H9 (cell line): ENCODE measurements around the gene RBM12. TPM values are rescaled to one million over a fixed set of nuclear protein-coding genes. Genes with fewer than 3 reads are reported as not detected.

Experiments used
- DNase-seq: peaks from one replicate; pipeline ENCODE4 v3.0.0-alpha.2; 2017
- H2AFZ ChIP-seq: one replicate; pipeline ENCODE4 v1.6.1; 2013; ENCODE audit warnings: mild to moderate bottlenecking, low read length, control low read depth, moderate library complexity
- H2AK5ac ChIP-seq: 2 replicates; pipeline ENCODE4 v1.6.1; 2013; ENCODE audit warnings: low read length, control low read depth, mixed read lengths; ENCODE audit not compliant: insufficient read length
- H2BK120ac ChIP-seq: one replicate; pipeline ENCODE4 v1.6.1; 2013; ENCODE audit warnings: low read depth, mild to moderate bottlenecking, low read length, control low read depth, inconsistent platforms; ENCODE audit not compliant: poor library complexity, severe bottlenecking
- H2BK12ac ChIP-seq: 2 replicates; pipeline ENCODE4 v1.6.1; 2013; ENCODE audit warnings: low read length, control low read depth, mixed read lengths, low read depth; ENCODE audit not compliant: insufficient read length
- H2BK15ac ChIP-seq: 2 replicates; pipeline ENCODE4 v1.6.1; 2013; ENCODE audit warnings: low read depth, low read length, control low read depth
- H2BK20ac ChIP-seq: one replicate; pipeline ENCODE4 v1.6.1; 2013; ENCODE audit warnings: low read depth, mild to moderate bottlenecking, low read length, control low read depth, inconsistent platforms; ENCODE audit not compliant: poor library complexity, severe bottlenecking
- H2BK5ac ChIP-seq: 2 replicates; pipeline ENCODE4 v1.6.1; 2013; ENCODE audit warnings: low read length, control low read depth, mixed read lengths; ENCODE audit not compliant: insufficient read length
- H3K14ac ChIP-seq: 2 replicates; pipeline ENCODE4 v1.6.1; 2013; ENCODE audit warnings: low read length, control low read depth; ENCODE audit not compliant: insufficient read depth
- H3K18ac ChIP-seq: 2 replicates; pipeline ENCODE4 v1.6.1; 2013; ENCODE audit warnings: low read depth, mild to moderate bottlenecking, mixed read lengths, low read length, control low read depth; ENCODE audit not compliant: insufficient read length
- H3K23ac ChIP-seq: 2 replicates; pipeline ENCODE4 v1.6.1; 2013; ENCODE audit warnings: low read length, control low read depth, mixed read lengths, low read depth; ENCODE audit not compliant: insufficient read length
- H3K23me2 ChIP-seq: 2 replicates; pipeline ENCODE4 v1.6.1; 2013; ENCODE audit warnings: low read depth, mild to moderate bottlenecking, mixed read lengths, low read length, control low read depth; ENCODE audit not compliant: insufficient read length, poor library complexity, severe bottlenecking
- H3K27ac ChIP-seq: 2 replicates; pipeline ENCODE4 v1.5.1; 2013; ENCODE audit warnings: low read length, control low read depth, mixed read lengths, low read depth; ENCODE audit not compliant: insufficient read length
- H3K27me3 ChIP-seq: 2 replicates; pipeline ENCODE4 v1.6.1; 2013; ENCODE audit warnings: low read length, control low read depth, inconsistent platforms; ENCODE audit not compliant: insufficient read depth
- H3K4ac ChIP-seq: 2 replicates; pipeline ENCODE4 v1.6.1; 2013; ENCODE audit warnings: low read depth, mild to moderate bottlenecking, control low read depth, inconsistent platforms, low read length, moderate library complexity
- H3K4me1 ChIP-seq: 2 replicates; pipeline ENCODE4 v1.6.1; 2013; ENCODE audit warnings: low read length, control low read depth, inconsistent platforms; ENCODE audit not compliant: insufficient read depth
- H3K4me2 ChIP-seq: 2 replicates; pipeline ENCODE4 v1.6.1; 2013; ENCODE audit warnings: low read length, control low read depth, mixed read lengths; ENCODE audit not compliant: insufficient read length, insufficient read depth
- H3K56ac ChIP-seq: 2 replicates; pipeline ENCODE4 v1.6.1; 2013; ENCODE audit warnings: low read depth, mild to moderate bottlenecking, mixed read lengths, low read length, control low read depth; ENCODE audit not compliant: insufficient read length
- H3K79me1 ChIP-seq: 2 replicates; pipeline ENCODE4 v1.6.1; 2013; ENCODE audit warnings: low read depth, mild to moderate bottlenecking, moderate library complexity, low read length, control low read depth, inconsistent platforms; ENCODE audit not compliant: insufficient read depth, poor library complexity, severe bottlenecking
- H3K79me2 ChIP-seq: 2 replicates; pipeline ENCODE4 v1.6.1; 2013; ENCODE audit warnings: low read length, control low read depth, inconsistent platforms; ENCODE audit not compliant: insufficient read depth
- H3K9ac ChIP-seq: 2 replicates; pipeline ENCODE4 v1.6.1; 2013; ENCODE audit warnings: low read length, control low read depth, mixed read lengths; ENCODE audit not compliant: insufficient read length; ENCODE audit errors: extremely low read depth
- H3K9me3 ChIP-seq: one replicate; pipeline ENCODE4 v1.6.1; 2013; ENCODE audit warnings: low read depth, low read length, inconsistent platforms; ENCODE audit not compliant: control insufficient read depth
- H3T11ph ChIP-seq: one replicate; pipeline ENCODE4 v1.6.1; 2013; ENCODE audit warnings: mild to moderate bottlenecking, low read length, control low read depth, inconsistent platforms
- H4K20me1 ChIP-seq: one replicate; pipeline ENCODE4 v1.6.1; 2013; ENCODE audit not compliant: control insufficient read depth, insufficient read length, insufficient read depth
- H4K5ac ChIP-seq: 2 replicates; pipeline ENCODE4 v1.6.1; 2013; ENCODE audit warnings: low read depth, mild to moderate bottlenecking, mixed read lengths, low read length, control low read depth; ENCODE audit not compliant: insufficient read length
- H4K8ac ChIP-seq: replicated peaks from 2 replicates; pipeline ENCODE4 v1.6.1; 2013; ENCODE audit warnings: low read length, control low read depth, mixed read lengths, low read depth; ENCODE audit not compliant: insufficient read length
- H4K91ac ChIP-seq: 2 replicates; pipeline ENCODE4 v1.6.1; 2013; ENCODE audit warnings: low read depth, mild to moderate bottlenecking, moderate library complexity, mixed read lengths, low read length, control low read depth; ENCODE audit not compliant: insufficient read length
- H3K27ac Mint-ChIP-seq, 3 experiments: 2 replicates in 2 of 3; 3 replicates in 1 of 3; pipeline ENCODE4 v1.8.0; 2020 to 2021; ENCODE audit warnings: mixed read lengths in 3 of 3, mild to moderate bottlenecking in 1 of 3, moderate library complexity in 1 of 3
- H3K27me3 Mint-ChIP-seq: 2 replicates; pipeline ENCODE4 v1.8.0; 2021; ENCODE audit warnings: low read depth, mild to moderate bottlenecking, moderate library complexity, mixed read lengths
- H3K36me3 Mint-ChIP-seq, 3 experiments: 2 replicates in 2 of 3; 3 replicates in 1 of 3; pipeline ENCODE4 v1.8.0; 2020 to 2021; ENCODE audit warnings: low read depth in 3 of 3, mixed read lengths in 3 of 3; ENCODE audit not compliant: insufficient read depth in 1 of 3
- H3K4me1 Mint-ChIP-seq, 2 experiments: 2 replicates each; pipeline ENCODE4 v1.8.0; 2020; ENCODE audit warnings: mixed read lengths in 2 of 2
- H3K4me3 Mint-ChIP-seq, 2 experiments: 2 replicates in 1 of 2; 3 replicates in 1 of 2; pipeline ENCODE4 v1.8.0; 2020 to 2021; ENCODE audit warnings: mild to moderate bottlenecking in 2 of 2, mixed read lengths in 2 of 2, moderate library complexity in 1 of 2
- H3K9me3 Mint-ChIP-seq, 2 experiments: 2 replicates in 1 of 2; 3 replicates in 1 of 2; pipeline ENCODE4 v1.8.0; 2020; ENCODE audit warnings: mild to moderate bottlenecking in 2 of 2, mixed read lengths in 2 of 2, moderate library complexity in 1 of 2
- CTCF ChIP-seq: fragments of 200-600 bp; sonication (generic); conservative IDR thresholded peaks from 3 replicates; pipeline ENCODE4 v1.8.0; 2021; ENCODE audit warnings: antibody characterized with exemption, mild to moderate bottlenecking
- WGBS: extraction: QIAGEN DNeasy Blood & Tissue Kit; methylation state at CpG from one replicate; pipeline ENCODE4 v1.1.7; 2013; ENCODE audit warnings: missing lambda C conversion rate, low lambda C conversion rate, mixed read lengths; ENCODE audit not compliant: insufficient read length; ENCODE audit errors: extremely low coverage; 5-methylcytosine and 5-hydroxymethylcytosine counted together
- total RNA-seq: library from RNA; stranded (reverse); gene quantifications from 2 replicates; pipeline ENCODE4 v1.2.1, GENCODE V29; 2021

The RBM12 gene
- total RNA-seq, 1 experiment from 2014 or later: 260 TPM

- no peaks in the 10 kb centered on the region; a peak in 1 of 5 replicates for H3K9me3 Mint-ChIP-seq
Measured at GRCh38 chr20:35620818-35621559, 43.7 kb downstream of the RBM12 start.

More at GRCh38 chr20:35620818-35621559, 43.7 kb downstream of the RBM12 start:
- no peak overlapping the region for H3K23ac ChIP-seq
- H3K27ac ChIP-seq: no peak overlapping the region
- H2BK5ac ChIP-seq: no peak overlapping the region
- no peaks in the 10 kb centered on the region for H3K9me3 ChIP-seq
- H2BK20ac ChIP-seq: no peak overlapping the region
- H3K79me1 ChIP-seq: no peaks in the 10 kb centered on the region
- no peak for TF ChIP-seq CTCF
- no peaks in the 10 kb centered on the region for H3K27me3 ChIP-seq
- H3K56ac ChIP-seq: no peak overlapping the region
- no peak overlapping the region for H4K91ac ChIP-seq
- H3K36me3 Mint-ChIP-seq: peaks cover 9 to 11% (median 11%) of the 10 kb centered on the region in 3 experiments; a peak in 6 of 7 replicates
- H3K4me1 Mint-ChIP-seq: peaks cover 21 to 25% of the 10 kb centered on the region in 2 experiments
- H3K27ac Mint-ChIP-seq: peak overlapping the region in 1 of 3 experiments; percentile 50; a peak in 1 of 7 replicates
- no peak overlapping the region for H4K8ac ChIP-seq
- DNase-seq: no peak
- no peaks in the 10 kb centered on the region for H3K79me2 ChIP-seq
- H2BK15ac ChIP-seq: no peak overlapping the region
- H3T11ph ChIP-seq: no peak overlapping the region
- no peaks in the 10 kb centered on the region for H3K4me1 ChIP-seq
- no peak overlapping the region; the same call in 1 of the 2 replicates for H3K14ac ChIP-seq
- no peak overlapping the region for H3K4me2 ChIP-seq
- WGBS: no CpG with 5 or more reads among the region's 11 CpGs
- H3K4ac ChIP-seq: no peak overlapping the region
- H3K27me3 Mint-ChIP-seq: peaks cover 8% of the 10 kb centered on the region
- H3K18ac ChIP-seq: no peak overlapping the region
- no peaks in the 10 kb centered on the region for H4K20me1 ChIP-seq
- no peak overlapping the region for H2AFZ ChIP-seq
- H3K23me2 ChIP-seq: peaks cover 15% of the 10 kb centered on the region
- no peak overlapping the region for H4K5ac ChIP-seq
- no peak overlapping the region for H3K4me3 Mint-ChIP-seq
- H2BK120ac ChIP-seq: no peak overlapping the region
- no peak overlapping the region for H2AK5ac ChIP-seq
- no peak overlapping the region for H2BK12ac ChIP-seq
- H3K9ac ChIP-seq: no peak overlapping the region
